Fibroblast of the aortic adventitia (primary cell): ENCODE results near the gene ADD1. TPM values are rescaled to one million over a fixed set of nuclear protein-coding genes. Genes with fewer than 3 reads are reported as not detected.
"Not testable (repeated sequence)": the region's sequence is repeated elsewhere in the genome, so short reads cannot be mapped to it uniquely, and the experiment has no call there.

Experiments
- DNase-seq: peaks from one replicate; pipeline ENCODE4 v3.0.0-alpha.2; 2010; ENCODE audit warnings: low read depth
- H3K4me3 ChIP-seq: 2 replicates; pipeline ENCODE4 v1.5.1; 2011; ENCODE audit warnings: low read depth, mild to moderate bottlenecking, control low read depth, low read length, moderate library complexity
- total RNA-seq: library from RNA; depleted of rRNA; stranded (reverse); fragments of >200 nt; gene quantifications from 2 replicates; pipeline ENCODE4 v1.2.3, GENCODE V29; 2012; ENCODE audit warnings: low replicate concordance
- TF ChIP-seq, protein P1 (sequence below): IDR thresholded peaks from 2 replicates; pipeline ENCODE4 v1.5.1; 2011; ENCODE audit warnings: mild to moderate bottlenecking, low read length, control low read depth, inconsistent platforms; ENCODE audit not compliant: insufficient read depth

ADD1 gene
- total RNA-seq, 1 donor = 168 TPM

DNA sequence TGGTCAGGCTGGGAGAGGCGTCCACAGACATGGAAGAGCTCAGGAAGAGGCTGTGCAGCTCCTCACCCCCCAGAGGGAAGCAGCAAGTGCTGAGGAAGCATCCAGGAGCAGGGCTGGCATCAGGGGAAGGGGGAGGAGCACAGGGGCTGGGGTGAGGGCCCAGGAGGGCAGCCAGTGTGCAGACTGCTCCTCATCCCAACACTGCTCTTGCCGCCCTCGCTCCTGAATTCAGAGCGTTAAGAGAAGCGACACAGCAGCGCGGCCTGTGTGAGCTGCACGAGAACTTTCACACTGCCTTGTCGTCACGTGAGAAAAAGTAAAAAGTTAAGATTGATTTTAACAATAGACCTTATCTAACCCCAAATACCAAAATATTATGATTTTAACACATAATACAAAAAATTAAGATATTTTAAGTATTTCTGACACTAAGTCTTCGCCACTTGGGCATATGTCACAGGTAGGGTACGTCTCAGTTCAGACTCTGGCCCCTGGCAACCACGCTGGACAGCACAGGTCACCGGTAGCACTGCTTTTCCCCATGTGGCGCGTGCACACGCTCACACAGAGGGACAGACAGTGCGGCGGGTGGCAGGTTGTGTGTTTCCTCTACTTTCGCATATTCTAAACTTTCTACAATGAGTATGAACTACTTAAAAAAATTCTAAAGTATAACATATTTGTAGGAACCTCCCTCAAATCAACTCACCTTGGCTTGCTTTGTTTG is 99.9 kb downstream of the ADD1 start:
- TF ChIP-seq, protein P1, sequence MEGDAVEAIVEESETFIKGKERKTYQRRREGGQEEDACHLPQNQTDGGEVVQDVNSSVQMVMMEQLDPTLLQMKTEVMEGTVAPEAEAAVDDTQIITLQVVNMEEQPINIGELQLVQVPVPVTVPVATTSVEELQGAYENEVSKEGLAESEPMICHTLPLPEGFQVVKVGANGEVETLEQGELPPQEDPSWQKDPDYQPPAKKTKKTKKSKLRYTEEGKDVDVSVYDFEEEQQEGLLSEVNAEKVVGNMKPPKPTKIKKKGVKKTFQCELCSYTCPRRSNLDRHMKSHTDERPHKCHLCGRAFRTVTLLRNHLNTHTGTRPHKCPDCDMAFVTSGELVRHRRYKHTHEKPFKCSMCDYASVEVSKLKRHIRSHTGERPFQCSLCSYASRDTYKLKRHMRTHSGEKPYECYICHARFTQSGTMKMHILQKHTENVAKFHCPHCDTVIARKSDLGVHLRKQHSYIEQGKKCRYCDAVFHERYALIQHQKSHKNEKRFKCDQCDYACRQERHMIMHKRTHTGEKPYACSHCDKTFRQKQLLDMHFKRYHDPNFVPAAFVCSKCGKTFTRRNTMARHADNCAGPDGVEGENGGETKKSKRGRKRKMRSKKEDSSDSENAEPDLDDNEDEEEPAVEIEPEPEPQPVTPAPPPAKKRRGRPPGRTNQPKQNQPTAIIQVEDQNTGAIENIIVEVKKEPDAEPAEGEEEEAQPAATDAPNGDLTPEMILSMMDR = no peak
- DNase-seq = no peak
- no peak overlapping the region for H3K4me3 ChIP-seq

GRCh38 chr4:2944091-2944482 is 100.4 kb downstream of the ADD1 start:
- H3K4me3 ChIP-seq = no peak overlapping the region
- DNase-seq = no peak
- TF ChIP-seq, protein P1 = no peak

DNA sequence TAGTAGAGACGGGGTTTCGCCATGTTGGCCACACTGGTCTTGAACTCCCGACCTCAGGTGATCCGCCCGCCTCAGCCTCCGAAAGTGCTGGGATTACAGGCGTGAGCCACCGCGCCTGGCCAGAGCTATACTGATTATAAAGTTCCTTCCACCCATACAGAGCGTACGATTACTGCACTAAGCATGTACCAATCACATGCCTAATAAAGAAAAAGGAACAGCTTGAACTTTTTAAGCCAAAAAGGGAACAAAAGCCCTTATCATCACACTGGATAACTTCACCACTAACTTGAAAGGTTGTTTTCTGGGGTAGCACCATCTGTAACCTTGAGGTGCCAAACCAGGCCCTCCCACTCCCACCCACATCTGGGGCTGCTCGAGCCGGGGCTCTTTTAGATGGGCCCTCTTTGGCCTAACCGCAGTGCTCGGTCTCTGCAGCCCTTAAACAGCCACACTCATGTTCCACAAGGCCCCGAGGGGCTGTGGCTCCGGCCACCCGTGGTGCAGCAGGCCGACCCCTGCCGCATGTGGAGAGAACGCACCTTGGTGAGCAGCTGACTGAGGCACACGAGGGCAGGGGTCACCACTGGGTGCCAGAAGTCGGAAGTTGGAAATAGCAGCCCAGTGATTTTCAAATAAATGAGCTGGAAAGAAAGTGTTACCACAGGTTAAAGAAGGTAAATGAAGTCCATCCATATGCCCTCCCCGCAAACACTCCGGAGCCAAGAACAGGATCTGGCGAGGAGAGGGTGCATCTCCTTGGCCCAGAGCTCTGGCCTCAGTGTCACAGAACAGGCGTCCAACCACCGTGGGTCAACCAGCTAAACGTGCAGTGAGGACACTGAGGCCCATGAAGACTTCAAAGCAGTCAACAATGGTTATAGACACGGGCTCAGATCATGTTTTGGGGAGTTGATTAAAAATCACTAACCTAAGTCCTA is 101.2 kb downstream of the ADD1 start:
- no peak overlapping the region for H3K4me3 ChIP-seq
- DNase-seq = no peak
- TF ChIP-seq, protein P1 = no peak

DNA sequence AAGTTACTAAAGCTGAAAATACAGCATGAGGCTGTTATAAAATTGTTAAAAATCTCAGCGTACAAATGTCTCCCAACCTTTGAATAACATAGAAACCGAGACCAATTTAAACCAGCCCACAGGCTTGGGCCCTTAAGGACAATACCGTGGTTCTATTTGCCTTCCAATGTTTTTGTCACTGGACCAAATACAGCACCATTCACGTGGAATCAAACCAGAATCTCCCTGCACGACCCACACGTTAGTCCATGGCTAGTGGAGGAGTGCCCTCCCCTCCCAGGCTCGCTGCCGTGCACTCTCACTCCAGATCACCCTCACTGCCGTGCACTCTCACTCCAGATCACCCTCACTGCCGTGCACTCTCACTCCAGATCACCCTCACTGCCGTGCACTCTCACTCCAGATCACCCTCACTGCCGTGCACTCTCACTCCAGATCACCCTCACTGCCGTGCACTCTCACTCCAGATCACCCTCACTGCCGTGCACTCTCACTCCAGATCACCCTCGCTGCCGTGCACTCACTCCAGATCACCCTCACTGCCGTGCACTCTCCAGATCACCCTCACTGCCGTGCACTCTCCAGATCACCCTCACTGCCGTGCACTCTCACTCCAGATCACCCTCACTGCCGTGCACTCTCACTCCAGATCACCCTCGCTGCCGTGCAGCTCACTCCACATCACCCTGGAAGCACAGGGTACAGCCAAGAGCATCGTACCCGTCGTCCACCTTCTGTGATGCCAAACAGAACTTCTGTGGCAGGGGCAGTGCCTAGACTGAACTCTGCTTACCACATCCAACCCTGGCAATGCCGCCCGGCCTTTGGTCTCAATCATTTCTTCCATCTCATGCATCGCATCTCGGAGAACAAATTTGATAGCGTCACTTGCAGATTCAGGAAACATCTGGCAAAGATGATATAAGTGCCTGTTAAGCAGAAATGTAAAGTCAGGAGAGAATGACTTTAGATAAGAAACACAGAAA is 102.3 kb downstream of the ADD1 start:
- H3K4me3 ChIP-seq, DNase-seq: not testable (repeated sequence)

GRCh38 chr4:2946812-2947600 is 103.4 kb downstream of the ADD1 start:
- TF ChIP-seq, protein P1 = no peak
- no peak for DNase-seq
- H3K4me3 ChIP-seq = no peak overlapping the region

GRCh38 chr4:2947926-2948325 is 104.3 kb downstream of the ADD1 start:
- TF ChIP-seq, protein P1 = no peak
- no peak overlapping the region for H3K4me3 ChIP-seq
- DNase-seq = no peak
